ENCODE results near the gene C1orf226. TPM values are rescaled to one million over a fixed set of nuclear protein-coding genes. Genes with fewer than 3 reads are reported as not detected.

Gene C1orf226
- total and polyA plus RNA-seq, 9 of the 15 experiments (the other 6 are each of a cell fraction or from before 2014, with no cell fraction given) = 0.10 to 1.4 (median 0.47) TPM

DNA sequence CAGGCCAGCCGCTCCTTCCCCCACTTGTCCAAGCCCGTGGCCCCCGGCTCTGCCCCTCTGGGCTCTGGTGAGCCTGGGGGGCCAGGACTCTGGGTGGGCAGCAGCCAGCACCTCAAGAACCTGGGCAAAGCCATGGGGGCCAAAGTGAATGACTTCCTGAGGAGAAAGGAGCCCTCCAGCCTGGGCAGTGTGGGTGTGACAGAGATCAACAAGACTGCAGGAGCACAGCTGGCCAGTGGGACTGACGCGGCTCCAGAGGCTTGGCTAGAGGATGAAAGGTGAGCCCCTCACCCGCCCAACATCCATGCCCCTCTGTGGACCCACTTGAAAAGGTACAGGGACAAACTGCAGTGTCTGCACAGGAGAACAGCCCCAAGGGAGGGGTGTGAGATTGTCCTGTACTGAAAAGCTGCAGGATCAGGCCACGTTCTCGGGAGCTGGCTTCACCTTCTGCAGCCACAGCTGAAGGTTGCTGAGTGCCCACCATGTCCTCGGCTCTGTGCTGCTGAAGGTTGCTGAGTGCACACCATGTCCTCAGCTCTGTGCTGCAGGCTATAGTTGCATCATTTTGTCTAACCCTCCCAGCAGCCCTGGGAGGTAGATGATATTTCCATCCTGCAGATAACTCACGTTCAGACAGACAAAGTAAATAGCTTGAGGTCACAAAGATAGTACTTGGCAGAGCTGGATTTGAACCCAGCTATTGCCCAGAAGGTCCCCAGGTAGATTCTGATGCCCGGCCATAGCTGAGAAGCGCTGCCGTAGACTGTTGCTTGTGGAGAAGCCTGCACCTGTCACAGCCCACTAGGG, 618 bp downstream of the C1orf226 start (continued):
- TF ChIP-seq, protein P1, sequence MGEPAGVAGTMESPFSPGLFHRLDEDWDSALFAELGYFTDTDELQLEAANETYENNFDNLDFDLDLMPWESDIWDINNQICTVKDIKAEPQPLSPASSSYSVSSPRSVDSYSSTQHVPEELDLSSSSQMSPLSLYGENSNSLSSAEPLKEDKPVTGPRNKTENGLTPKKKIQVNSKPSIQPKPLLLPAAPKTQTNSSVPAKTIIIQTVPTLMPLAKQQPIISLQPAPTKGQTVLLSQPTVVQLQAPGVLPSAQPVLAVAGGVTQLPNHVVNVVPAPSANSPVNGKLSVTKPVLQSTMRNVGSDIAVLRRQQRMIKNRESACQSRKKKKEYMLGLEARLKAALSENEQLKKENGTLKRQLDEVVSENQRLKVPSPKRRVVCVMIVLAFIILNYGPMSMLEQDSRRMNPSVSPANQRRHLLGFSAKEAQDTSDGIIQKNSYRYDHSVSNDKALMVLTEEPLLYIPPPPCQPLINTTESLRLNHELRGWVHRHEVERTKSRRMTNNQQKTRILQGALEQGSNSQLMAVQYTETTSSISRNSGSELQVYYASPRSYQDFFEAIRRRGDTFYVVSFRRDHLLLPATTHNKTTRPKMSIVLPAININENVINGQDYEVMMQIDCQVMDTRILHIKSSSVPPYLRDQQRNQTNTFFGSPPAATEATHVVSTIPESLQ (CRISPR knock-in tag; IDR thresholded peaks at IDR 0.05) = 0 out of 2 replicates have a peak, but pooled peaks have one; percentile 29
- TF ChIP-seq, protein P2, sequence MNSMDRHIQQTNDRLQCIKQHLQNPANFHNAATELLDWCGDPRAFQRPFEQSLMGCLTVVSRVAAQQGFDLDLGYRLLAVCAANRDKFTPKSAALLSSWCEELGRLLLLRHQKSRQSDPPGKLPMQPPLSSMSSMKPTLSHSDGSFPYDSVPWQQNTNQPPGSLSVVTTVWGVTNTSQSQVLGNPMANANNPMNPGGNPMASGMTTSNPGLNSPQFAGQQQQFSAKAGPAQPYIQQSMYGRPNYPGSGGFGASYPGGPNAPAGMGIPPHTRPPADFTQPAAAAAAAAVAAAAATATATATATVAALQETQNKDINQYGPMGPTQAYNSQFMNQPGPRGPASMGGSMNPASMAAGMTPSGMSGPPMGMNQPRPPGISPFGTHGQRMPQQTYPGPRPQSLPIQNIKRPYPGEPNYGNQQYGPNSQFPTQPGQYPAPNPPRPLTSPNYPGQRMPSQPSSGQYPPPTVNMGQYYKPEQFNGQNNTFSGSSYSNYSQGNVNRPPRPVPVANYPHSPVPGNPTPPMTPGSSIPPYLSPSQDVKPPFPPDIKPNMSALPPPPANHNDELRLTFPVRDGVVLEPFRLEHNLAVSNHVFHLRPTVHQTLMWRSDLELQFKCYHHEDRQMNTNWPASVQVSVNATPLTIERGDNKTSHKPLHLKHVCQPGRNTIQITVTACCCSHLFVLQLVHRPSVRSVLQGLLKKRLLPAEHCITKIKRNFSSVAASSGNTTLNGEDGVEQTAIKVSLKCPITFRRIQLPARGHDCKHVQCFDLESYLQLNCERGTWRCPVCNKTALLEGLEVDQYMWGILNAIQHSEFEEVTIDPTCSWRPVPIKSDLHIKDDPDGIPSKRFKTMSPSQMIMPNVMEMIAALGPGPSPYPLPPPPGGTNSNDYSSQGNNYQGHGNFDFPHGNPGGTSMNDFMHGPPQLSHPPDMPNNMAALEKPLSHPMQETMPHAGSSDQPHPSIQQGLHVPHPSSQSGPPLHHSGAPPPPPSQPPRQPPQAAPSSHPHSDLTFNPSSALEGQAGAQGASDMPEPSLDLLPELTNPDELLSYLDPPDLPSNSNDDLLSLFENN (IDR thresholded peaks at IDR 0.05; ENCODE audit: low read depth in 2 of 2, low read length in 2 of 2) = no peak
- TF ChIP-seq RCOR1 (IDR thresholded peaks at IDR 0.05; ENCODE audit: borderline replicate concordance in 1 of 2, low read depth in 2 of 2, low read length in 2 of 2) (peak in 1 of 2 experiments; percentile 49; a peak in 1 of 4 replicates), KAT2B (IDR thresholded peaks at IDR 0.05; ENCODE audit: low read depth, low read length) (no peak), ZFPM2 (CRISPR knock-in tag; IDR thresholded peaks at IDR 0.05) (no peak), JUND (IDR thresholded peaks at IDR 0.05; ENCODE audit: borderline replicate concordance, low read depth, low read length) (0 out of 2 replicates have a peak, but pooled peaks have one; percentile 6), JUND (tag; IDR thresholded peaks at IDR 0.05; ENCODE audit: borderline replicate concordance, low read depth, low read length) (no peak), GABPB2 (CRISPR knock-in tag; conservative IDR thresholded peaks at IDR 0.05) (no peak), CXXC5 (CRISPR knock-in tag; IDR thresholded peaks at IDR 0.05) (0 out of 2 replicates have a peak, but pooled peaks have one; percentile 31)
- TF ChIP-seq, protein P3, sequence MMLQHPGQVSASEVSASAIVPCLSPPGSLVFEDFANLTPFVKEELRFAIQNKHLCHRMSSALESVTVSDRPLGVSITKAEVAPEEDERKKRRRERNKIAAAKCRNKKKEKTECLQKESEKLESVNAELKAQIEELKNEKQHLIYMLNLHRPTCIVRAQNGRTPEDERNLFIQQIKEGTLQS (IDR thresholded peaks at IDR 0.05) = peak; percentile 63
- TF ChIP-seq, protein P3 (CRISPR knock-in tag; conservative IDR thresholded peaks at IDR 0.05) = no peak
